ENCODE data around the gene TIGD3. TPM values are rescaled to one million over a fixed set of nuclear protein-coding genes. Genes with fewer than 3 reads are reported as not detected.

TIGD3 gene
- total RNA-seq, 4 donors from 2014 or later = 0.48 to 3.0 (median 0.75) TPM; not detected in 1

- Histone ChIP-seq H3K27me3 (no peaks in the 10 kb centered on the region), H3K9me3 (no peaks in the 10 kb centered on the region), H3K36me3 (peaks cover 0 to 3% (median 1%) of the 10 kb centered on the region in 4 donors), H3K27ac (peak overlapping the region; percentile 90 to 91 (median 90)), H3K4me1 (peaks cover 20 to 50% (median 39%) of the 10 kb centered on the region in 4 donors), H3K4me3 (peak overlapping the region; percentile 51 to 67 (median 60))
- intact Hi-C loops (cut with DNase I; ENCODE audit: low total_unique reads) (loop anchor here (2.0 kb wide), 1 partner anchor 41 kb away; no protein-coding TSS in a partner anchor), in situ Hi-C loops (cut with MboI; ENCODE audit: low pct_ligation_motif_present in 1 of 4, low pct_unique_long_range_greater_than_20kb in 1 of 4, low sequenced_read_pairs in 3 of 4) (no loop called here)
- DNase-seq = no peak
- no peak for TF ChIP-seq POLR2AphosphoS5 (IDR thresholded peaks at IDR 0.05)
- peak in 2 of 5 experiments; percentile 19 to 56 for TF ChIP-seq CTCF (IDR thresholded peaks at IDR 0.05)
- 0 to 4% methylated on average over 2 to 8 of the region's 8 CpGs for WGBS, 2 donors (ENCODE audit: low coverage in 1 of 2)
Observed at GRCh38 chr11:65315866-65316226, 38.7 kb upstream of the TIGD3 start.

GRCh38 chr11:65316227-65317024 lies 38.1 kb upstream of the TIGD3 start:
- peaks cover 0 to 9% (median 4%) of the 10 kb centered on the region in 4 donors for H3K36me3 ChIP-seq
- in situ Hi-C loops (cut with MboI; ENCODE audit: low pct_ligation_motif_present in 1 of 4, low pct_unique_long_range_greater_than_20kb in 1 of 4, low sequenced_read_pairs in 3 of 4) (no loop called here), intact Hi-C loops (cut with DNase I; ENCODE audit: low total_unique reads) (no loop called here)
- H3K4me1 ChIP-seq = peaks cover 20 to 47% (median 37%) of the 10 kb centered on the region in 4 donors
- WGBS, 2 donors (ENCODE audit: low coverage in 1 of 2) = 30% methylated on average over 20 of the region's 20 CpGs; no CpG with 5 or more reads in 1 of the 2 donors
- peak overlapping the region; percentile 90 to 91 (median 90) for H3K27ac ChIP-seq
- H3K27me3 ChIP-seq = no peaks in the 10 kb centered on the region
- H3K9me3 ChIP-seq = no peaks in the 10 kb centered on the region
- DNase-seq = peak; percentile 34
- H3K4me3 ChIP-seq = peak overlapping the region; percentile 51 to 67 (median 60)
- TF ChIP-seq CTCF (IDR thresholded peaks at IDR 0.05) = no peak
- no peak for TF ChIP-seq POLR2AphosphoS5 (IDR thresholded peaks at IDR 0.05)
- no peak for TF ChIP-seq EP300 (IDR thresholded peaks at IDR 0.05; ENCODE audit: low read depth)
- no peak for TF ChIP-seq POLR2A (IDR thresholded peaks at IDR 0.05)

GRCh38 chr11:65317025-65317786 lies 37.3 kb upstream of the TIGD3 start:
- Histone ChIP-seq H3K27ac (peak overlapping the region; percentile 90 to 91 (median 90)), H3K4me3 (peak overlapping the region in 3 of 4 donors; percentile 51 to 67 (median 60)), H3K27me3 (no peaks in the 10 kb centered on the region), H3K36me3 (peaks cover 0 to 15% (median 7%) of the 10 kb centered on the region in 4 donors), H3K4me1 (peaks cover 20 to 48% (median 36%) of the 10 kb centered on the region in 4 donors), H3K9me3 (no peaks in the 10 kb centered on the region)
- TF ChIP-seq EP300 (IDR thresholded peaks at IDR 0.05; ENCODE audit: low read depth) (no peak), POLR2A (IDR thresholded peaks at IDR 0.05) (no peak), CTCF (IDR thresholded peaks at IDR 0.05) (no peak), POLR2AphosphoS5 (IDR thresholded peaks at IDR 0.05) (no peak)
- peak; percentile 80 for DNase-seq
- in situ Hi-C loops (cut with MboI; ENCODE audit: low pct_ligation_motif_present in 1 of 4, low pct_unique_long_range_greater_than_20kb in 1 of 4, low sequenced_read_pairs in 3 of 4) (no loop called here), intact Hi-C loops (cut with DNase I; ENCODE audit: low total_unique reads) (no loop called here)
- WGBS, 2 donors (ENCODE audit: low coverage in 1 of 2) = 10 to 43% methylated on average over 1 to 13 of the region's 13 CpGs
